GM18502 (cell line): ENCODE data around the gene DMD.

ENCODE experiments used
- ATAC-seq: cut with Tn5 transposase; IDR thresholded peaks from one replicate; pipeline ENCODE4 v1.9.1; 2021; ENCODE audit warnings: mild to moderate bottlenecking; ENCODE audit not compliant: unreplicated experiment, poor library complexity

The DMD gene

GRCh38 chrX:31820430-31821210 lies 1390.7 kb downstream of the DMD start:
- no peak for ATAC-seq

- ATAC-seq, result no peak
Measured at GRCh38 chrX:31819455-31819854, 1391.9 kb downstream of the DMD start.

- no peak for ATAC-seq
Measured at GRCh38 chrX:31811106-31811505, 1400.2 kb downstream of the DMD start.

- no peak for ATAC-seq
Measured at GRCh38 chrX:31808357-31808756, 1403.0 kb downstream of the DMD start.

GRCh38 chrX:31807165-31807564 lies 1404.2 kb downstream of the DMD start:
- no peak for ATAC-seq

- ATAC-seq, result no peak
Measured at GRCh38 chrX:31805781-31806180, 1405.6 kb downstream of the DMD start.

GRCh38 chrX:31800219-31800618 lies 1411.1 kb downstream of the DMD start:
- ATAC-seq, result no peak

GRCh38 chrX:31796624-31797023 lies 1414.7 kb downstream of the DMD start:
- ATAC-seq, result no peak

GRCh38 chrX:31747411-31747810 lies 1463.9 kb downstream of the DMD start:
- no peak for ATAC-seq

GRCh38 chrX:31743004-31743403 lies 1468.3 kb downstream of the DMD start:
- no peak for ATAC-seq

GRCh38 chrX:31717474-31717873 lies 1493.9 kb downstream of the DMD start:
- no peak for ATAC-seq

- no peak for ATAC-seq
Measured at GRCh38 chrX:31715675-31716074, 1495.7 kb downstream of the DMD start.

GRCh38 chrX:31714797-31715196 lies 1496.6 kb downstream of the DMD start:
- no peak for ATAC-seq

- ATAC-seq, result no peak
Measured at GRCh38 chrX:31713120-31713519, 1498.2 kb downstream of the DMD start.

GRCh38 chrX:31711166-31711565 lies 1500.2 kb downstream of the DMD start:
- no peak for ATAC-seq

GRCh38 chrX:31708116-31708515 lies 1503.2 kb downstream of the DMD start:
- no peak for ATAC-seq

- ATAC-seq, result no peak
Measured at GRCh38 chrX:31706466-31706865, 1504.9 kb downstream of the DMD start.

GRCh38 chrX:31705816-31706215 lies 1505.5 kb downstream of the DMD start:
- ATAC-seq, result no peak

- no peak for ATAC-seq
Measured at GRCh38 chrX:31704938-31705337, 1506.4 kb downstream of the DMD start.

GRCh38 chrX:31702222-31702621 lies 1509.1 kb downstream of the DMD start:
- ATAC-seq, result no peak

GRCh38 chrX:31697294-31697916 lies 1513.9 kb downstream of the DMD start:
- ATAC-seq, result no peak

- ATAC-seq, result no peak
Measured at GRCh38 chrX:31679861-31680260, 1531.5 kb downstream of the DMD start.
